Measurements from ENCODE around the gene PGLYRP2. TPM values are rescaled to one million over a fixed set of nuclear protein-coding genes. Genes with fewer than 3 reads are reported as not detected.
A peak's percentile ranks its signal among the peaks of the same experiment; 100 is the strongest.

Gene PGLYRP2
- total and polyA plus RNA-seq, 2 of the 13 experiments (the other 11 are each of a cell fraction or from before 2014, with no cell fraction given) = 0.04 to 1.0 TPM

- ChIA-PET CTCF (ENCODE audit: low intra/inter-chr PET ratio, low total read pairs) (no interaction called here), POLR2A (interaction anchor here (0.6 to 2.4 kb wide), 5 partner anchors 14 to 1226 kb away, joined by 3 to 34 read pairs (median 7); partner anchors contain the start of genes AKAP8 and AKAP8L)
- in situ Hi-C loops (cut with HindIII; ENCODE audit: extremely low pct_ligation_motif_present, low pct_unique_long_range_greater_than_20kb) = no loop called here
- Histone ChIP-seq H2AFZ (ENCODE audit: low read length) (no peak overlapping the region), H3K27ac (ENCODE audit: extremely low read length, insufficient read depth, low read length) (peak overlapping the region; percentile 64), H3K4me1 (ENCODE audit: insufficient read depth, low read length) (peaks cover 38% of the 10 kb centered on the region), H3K36me3 (replicated peaks in 1 of 2; ENCODE audit: control insufficient read depth in 1 of 2, insufficient read depth in 2 of 2, low read length in 2 of 2) (peaks cover 4% of the 10 kb centered on the region in 2 experiments; a peak in 2 of 5 replicates), H3K79me2 (ENCODE audit: insufficient read depth, low read length) (peaks cover 24% of the 10 kb centered on the region), H3K4me3 (replicated peaks in 1 of 3; ENCODE audit: insufficient read depth in 1 of 3, low read depth in 2 of 3, low read length in 3 of 3) (peak overlapping the region; percentile 64 to 88 (median 85); a peak in 5 of 6 replicates), H3K27me3 (ENCODE audit: control insufficient read depth in 1 of 2, insufficient read depth in 2 of 2, low read length in 2 of 2) (no peaks in the 10 kb centered on the region; a peak in 2 of 5 replicates), H3K9ac (ENCODE audit: insufficient read depth, low read depth, low read length) (peak overlapping the region; percentile 77), H3K9me3 (ENCODE audit: low read length) (no peaks in the 10 kb centered on the region), H4K20me1 (ENCODE audit: insufficient read depth, low read length) (no peaks in the 10 kb centered on the region), H3K4me2 (ENCODE audit: low read depth, low read length) (peak overlapping the region; percentile 76)
- WGBS (ENCODE audit: low lambda C conversion rate) = 2% methylated on average over 14 of the region's 75 CpGs
- no TSS peak for BruUV-seq (replicated peaks)
- intact Hi-C loops (cut with micrococcal nuclease; ENCODE audit: unreplicated experiment) = loop anchor here (5.0 kb wide), 1 partner anchor 124 kb away; no protein-coding TSS in a partner anchor
- no peak for FAIRE-seq
- DNase-seq (ENCODE audit: low spot score) = peak; percentile 65
- peak; percentile 67 for ATAC-seq
- TF ChIP-seq KLF12 (CRISPR knock-in tag; IDR thresholded peaks at IDR 0.05; ENCODE audit: borderline replicate concordance) (peak; percentile 93; the same call in 1 of the 2 replicates), U2AF2 (IDR thresholded peaks at IDR 0.05; ENCODE audit: low read depth, low read length) (no peak), ZNF768 (CRISPR knock-in tag; IDR thresholded peaks at IDR 0.05) (peak; percentile 54; the same call in 1 of the 2 replicates), FOXM1 (CRISPR knock-in tag; IDR thresholded peaks at IDR 0.05) (no peak), ZNF790 (CRISPR knock-in tag; IDR thresholded peaks at IDR 0.05; ENCODE audit: borderline replicate concordance) (no peak), PHF8 (CRISPR knock-in tag; IDR thresholded peaks at IDR 0.05) (peak; percentile 77), ZNF205 (CRISPR knock-in tag; IDR thresholded peaks at IDR 0.05) (0 out of 2 replicates have a peak, but pooled peaks have one; percentile 57), BCL6 (CRISPR knock-in tag; IDR thresholded peaks at IDR 0.05) (no peak), IRX3 (CRISPR knock-in tag; IDR thresholded peaks at IDR 0.05; ENCODE audit: borderline replicate concordance, low read depth) (no peak), ZBTB33 (CRISPR knock-in tag; IDR thresholded peaks at IDR 0.05) (no peak), FIP1L1 (IDR thresholded peaks at IDR 0.05; ENCODE audit: borderline replicate concordance, insufficient read depth, low read depth, low read length) (no peak), ZNF275 (CRISPR knock-in tag; IDR thresholded peaks at IDR 0.05; ENCODE audit: borderline replicate concordance) (no peak), RNF2 (conservative IDR thresholded peaks at IDR 0.05; ENCODE audit: low read depth) (no peak), PBX3 (CRISPR knock-in tag; IDR thresholded peaks at IDR 0.05; ENCODE audit: borderline replicate concordance) (no peak), KDM5B (CRISPR knock-in tag; IDR thresholded peaks at IDR 0.05; ENCODE audit: borderline replicate concordance) (peak; percentile 29; the same call in 1 of the 2 replicates), TAF1 (CRISPR knock-in tag; IDR thresholded peaks at IDR 0.05) (peak; percentile 59), MEIS2 (CRISPR knock-in tag; IDR thresholded peaks at IDR 0.05) (peak; percentile 65; the same call in 1 of the 2 replicates), ZNF367 (CRISPR knock-in tag; IDR thresholded peaks at IDR 0.05; ENCODE audit: borderline replicate concordance) (no peak), ZNF317 (CRISPR knock-in tag; IDR thresholded peaks at IDR 0.05) (no peak)
Observed at GRCh38 chr19:15432629-15433518, 46.4 kb downstream of the PGLYRP2 start.
